LNCaP clone FGC (cell line): Measurements from ENCODE around the gene PRR14.
"Not testable (repeated sequence)": the region's sequence is repeated elsewhere in the genome, so short reads cannot be mapped to it uniquely, and the experiment has no call there.

Source experiments
- DNase-seq: peaks from one replicate; pipeline ENCODE4 v3.0.0-alpha.2; 2011; ENCODE audit warnings: low read depth
- H3K4me3 ChIP-seq: 2 replicates; pipeline ENCODE4 v1.5.1; 2011; ENCODE audit warnings: mild to moderate bottlenecking, low read depth, low read length, control low read depth
- TF ChIP-seq, protein P1 (sequence below): IDR thresholded peaks from 2 replicates; pipeline ENCODE4 v1.5.1; 2012; ENCODE audit warnings: mild to moderate bottlenecking; ENCODE audit not compliant: control insufficient read depth, insufficient read depth; ENCODE audit errors: extremely low read depth

The PRR14 gene

GRCh38 chr16:30700491-30700890 lies 49.7 kb downstream of the PRR14 start:
- DNase-seq, result no peak
- H3K4me3 ChIP-seq, result peak overlapping the region; percentile 97

DNA sequence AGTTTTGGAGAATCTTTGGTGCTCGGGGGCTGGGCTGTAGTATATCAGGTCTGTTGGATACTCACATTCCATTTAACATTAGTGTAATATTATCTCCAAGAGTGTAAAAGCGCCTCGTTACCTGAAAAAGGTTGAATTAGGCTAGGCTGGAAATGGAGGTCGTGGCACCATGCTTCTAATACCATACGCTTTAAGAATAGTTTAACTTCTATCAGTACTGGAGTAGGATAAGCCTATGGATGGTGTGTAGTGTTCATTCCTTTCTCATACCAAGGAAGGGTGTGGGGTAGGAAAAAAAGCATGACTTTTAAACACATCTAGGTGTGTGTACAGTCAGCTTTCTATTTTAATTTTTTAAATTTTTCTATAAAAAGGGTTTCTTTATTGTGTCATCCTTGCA lies 50.2 kb downstream of the PRR14 start:
- TF ChIP-seq, protein P1, sequence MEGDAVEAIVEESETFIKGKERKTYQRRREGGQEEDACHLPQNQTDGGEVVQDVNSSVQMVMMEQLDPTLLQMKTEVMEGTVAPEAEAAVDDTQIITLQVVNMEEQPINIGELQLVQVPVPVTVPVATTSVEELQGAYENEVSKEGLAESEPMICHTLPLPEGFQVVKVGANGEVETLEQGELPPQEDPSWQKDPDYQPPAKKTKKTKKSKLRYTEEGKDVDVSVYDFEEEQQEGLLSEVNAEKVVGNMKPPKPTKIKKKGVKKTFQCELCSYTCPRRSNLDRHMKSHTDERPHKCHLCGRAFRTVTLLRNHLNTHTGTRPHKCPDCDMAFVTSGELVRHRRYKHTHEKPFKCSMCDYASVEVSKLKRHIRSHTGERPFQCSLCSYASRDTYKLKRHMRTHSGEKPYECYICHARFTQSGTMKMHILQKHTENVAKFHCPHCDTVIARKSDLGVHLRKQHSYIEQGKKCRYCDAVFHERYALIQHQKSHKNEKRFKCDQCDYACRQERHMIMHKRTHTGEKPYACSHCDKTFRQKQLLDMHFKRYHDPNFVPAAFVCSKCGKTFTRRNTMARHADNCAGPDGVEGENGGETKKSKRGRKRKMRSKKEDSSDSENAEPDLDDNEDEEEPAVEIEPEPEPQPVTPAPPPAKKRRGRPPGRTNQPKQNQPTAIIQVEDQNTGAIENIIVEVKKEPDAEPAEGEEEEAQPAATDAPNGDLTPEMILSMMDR, result no peak
- DNase-seq, result no peak

More at GRCh38 chr16:30700491-30700890, 49.7 kb downstream of the PRR14 start:
- TF ChIP-seq, protein P1, result no peak

DNA sequence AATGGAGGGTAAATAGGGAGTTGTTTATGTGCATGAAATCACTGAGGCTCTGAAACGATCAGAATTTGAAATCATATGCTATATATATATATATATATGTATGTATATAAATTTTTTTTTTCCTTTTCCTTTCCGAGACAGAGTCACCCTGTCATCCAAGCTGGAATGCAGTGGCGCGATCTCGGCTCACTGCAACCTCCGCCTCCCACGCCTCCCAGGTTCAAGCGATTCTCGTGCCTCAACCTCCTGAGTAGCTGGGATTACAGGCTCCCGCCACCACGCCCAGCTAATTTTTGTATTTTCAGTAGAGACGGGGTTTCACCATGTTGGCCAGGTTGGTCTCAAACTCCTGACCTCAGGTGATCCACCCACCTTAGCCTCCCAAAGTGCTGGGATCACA lies 52.3 kb downstream of the PRR14 start:
- not testable (repeated sequence) for DNase-seq, H3K4me3 ChIP-seq

More for the DNA sequence above, 50.2 kb downstream of the PRR14 start:
- H3K4me3 ChIP-seq, result no peak overlapping the region

DNA sequence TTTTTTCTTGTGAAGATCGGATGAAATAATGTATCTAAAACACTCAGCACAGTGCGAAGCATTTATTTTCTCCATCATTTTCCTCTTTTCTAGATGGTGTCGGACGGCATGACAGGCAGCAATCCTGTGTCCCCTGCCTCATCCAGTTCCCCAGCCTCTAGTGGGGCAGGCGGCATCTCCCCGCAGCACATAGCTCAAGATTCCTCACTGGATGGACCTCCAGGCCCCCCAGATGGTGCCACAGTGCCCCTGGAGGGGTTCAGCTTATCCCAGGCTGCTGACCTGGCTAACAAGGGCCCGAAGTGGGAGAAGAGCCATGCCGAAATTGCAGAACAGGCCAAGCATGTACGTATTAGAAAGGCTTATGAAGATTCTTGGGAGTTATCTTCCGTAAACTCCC lies 53.2 kb downstream of the PRR14 start:
- no peak for DNase-seq
- no peak overlapping the region for H3K4me3 ChIP-seq
- TF ChIP-seq, protein P1, result no peak
